Activated CD4-positive, alpha-beta T cell treated with anti-CD3 and anti-CD28 coated beads for 24 hours (primary cell): ENCODE data around the gene UNKL.

Experiments
- DNase-seq, 2 donors: peaks; one replicate each; pipeline ENCODE4 v3.0.0-alpha.2; 2020; ENCODE audit warnings: low read depth in 2 of 2

UNKL gene

GRCh38 chr16:1351582-1352362 is 62.7 kb downstream of the UNKL start, which contains the start of the genes GNPTG and TSR3:
GNPTG (plus strand) TSS chr16:1351931; CDS start chr16:1351966, 35 bp downstream.
TSR3 (minus strand) TSS chr16:1351878; CDS start chr16:1351804, 74 bp downstream.
- DNase-seq: peak; percentile 71 to 74

DNA sequence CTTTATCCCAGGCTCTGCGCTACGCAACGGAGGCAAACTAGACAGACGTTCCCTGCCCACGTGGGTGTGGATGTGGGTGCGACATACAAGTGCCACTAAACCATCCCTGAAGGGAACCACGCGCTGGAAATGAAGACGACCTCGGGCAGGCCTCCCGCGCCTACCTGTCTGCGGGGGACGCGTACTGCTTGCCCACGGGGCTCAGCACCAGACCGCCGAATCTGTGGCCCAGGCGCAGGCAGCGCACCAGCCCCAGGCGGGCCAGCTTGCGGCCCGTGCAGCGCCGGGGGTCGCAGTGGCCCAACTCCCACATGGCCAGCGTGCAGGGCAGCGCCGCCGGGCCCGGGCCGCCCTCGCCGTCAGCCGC is 63.3 kb downstream of the UNKL start:
- DNase-seq: no peak

- no peak for DNase-seq
These were observed 63.8 kb downstream of the UNKL start for GRCh38 chr16:1350691-1351090.

DNA sequence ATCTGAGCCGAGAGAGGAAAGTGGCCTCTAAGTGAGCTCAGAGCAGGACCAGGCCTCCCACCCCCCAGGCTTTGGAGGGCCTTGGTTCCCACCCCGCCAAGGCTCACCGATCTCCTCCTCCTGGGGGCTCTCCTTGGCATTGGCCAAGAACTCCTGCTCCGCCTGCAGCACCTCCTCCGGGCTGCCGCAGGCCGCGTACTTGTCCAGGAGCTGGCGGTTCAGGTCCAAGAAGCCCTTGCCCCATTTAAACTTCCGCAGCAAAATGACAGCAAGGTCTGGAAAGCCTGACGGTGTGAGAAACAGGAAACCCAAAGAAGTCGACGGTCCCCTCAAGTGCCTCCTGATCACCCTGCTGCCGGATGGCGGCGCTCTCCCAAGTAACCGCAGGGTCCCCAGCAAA is 64.6 kb downstream of the UNKL start:
- DNase-seq: no peak

DNA sequence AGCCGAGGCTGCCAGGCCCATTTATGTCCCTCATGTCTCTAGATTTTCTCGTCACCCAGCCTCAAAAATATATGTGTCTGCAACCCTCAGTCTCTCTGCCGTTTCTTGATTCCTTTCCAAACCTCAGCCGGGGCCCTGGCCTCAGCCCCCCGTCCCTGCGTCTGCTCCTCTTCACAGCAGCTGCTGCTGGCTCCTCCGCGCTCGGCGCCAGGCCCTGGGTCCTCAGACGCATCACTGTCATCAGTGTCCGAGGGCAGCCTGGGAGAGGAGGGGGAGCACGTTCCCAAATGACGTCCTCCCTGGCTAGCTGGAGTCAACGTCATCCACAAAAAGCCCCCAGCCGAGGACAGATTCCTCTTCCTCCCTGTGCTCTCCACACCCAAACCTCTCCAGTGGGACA is 65.2 kb downstream of the UNKL start:
- no peak for DNase-seq

- no peak for DNase-seq
These were observed 65.6 kb downstream of the UNKL start for GRCh38 chr16:1348926-1349325.

- no peak for DNase-seq
These were observed 66.1 kb downstream of the UNKL start for GRCh38 chr16:1348441-1348840.

DNA sequence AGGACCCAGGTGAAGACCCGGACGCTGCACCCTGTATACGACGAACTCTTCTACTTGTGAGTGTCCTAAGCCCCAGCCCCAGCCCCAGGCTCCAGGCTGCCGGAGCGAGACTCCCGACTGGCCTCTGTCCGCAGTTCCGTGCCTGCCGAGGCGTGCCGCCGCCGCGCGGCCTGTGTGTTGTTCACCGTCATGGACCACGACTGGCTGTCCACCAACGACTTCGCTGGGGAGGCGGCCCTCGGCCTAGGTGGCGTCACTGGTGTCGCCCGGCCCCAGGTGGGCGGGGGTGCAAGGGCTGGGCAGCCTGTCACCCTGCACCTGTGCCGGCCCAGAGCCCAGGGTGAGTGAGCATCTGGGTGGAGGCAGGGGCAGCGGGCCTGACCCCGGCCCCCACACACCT is 66.5 kb downstream of the UNKL start:
- no peak for DNase-seq

DNA sequence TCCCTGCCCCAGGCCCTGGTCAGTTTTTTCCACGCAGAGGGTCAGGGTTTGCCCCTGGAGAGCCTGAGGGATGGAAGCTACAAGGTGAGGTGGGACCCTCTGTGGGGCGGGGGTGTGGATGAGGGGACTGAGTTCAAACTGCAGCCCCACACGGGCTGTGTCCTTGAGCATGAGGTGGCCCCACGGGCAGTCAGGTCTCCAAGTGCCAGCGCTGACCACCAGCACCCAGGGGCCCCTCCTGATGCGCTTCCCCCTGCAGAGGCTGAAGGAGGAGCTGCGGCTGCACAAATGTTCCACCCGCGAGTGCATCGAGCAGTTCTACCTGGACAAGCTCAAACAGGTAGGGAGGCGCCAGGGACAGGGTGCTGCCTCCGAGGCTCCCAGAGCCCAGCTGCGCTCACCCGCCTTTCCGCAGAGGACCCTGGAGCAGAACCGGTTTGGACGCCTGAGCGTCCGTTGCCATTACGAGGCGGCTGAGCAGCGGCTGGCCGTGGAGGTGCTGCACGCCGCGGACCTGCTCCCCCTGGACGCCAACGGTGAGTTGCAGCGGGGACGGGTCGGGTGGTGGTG is 67.1 kb downstream of the UNKL start:
- DNase-seq: no peak

DNA sequence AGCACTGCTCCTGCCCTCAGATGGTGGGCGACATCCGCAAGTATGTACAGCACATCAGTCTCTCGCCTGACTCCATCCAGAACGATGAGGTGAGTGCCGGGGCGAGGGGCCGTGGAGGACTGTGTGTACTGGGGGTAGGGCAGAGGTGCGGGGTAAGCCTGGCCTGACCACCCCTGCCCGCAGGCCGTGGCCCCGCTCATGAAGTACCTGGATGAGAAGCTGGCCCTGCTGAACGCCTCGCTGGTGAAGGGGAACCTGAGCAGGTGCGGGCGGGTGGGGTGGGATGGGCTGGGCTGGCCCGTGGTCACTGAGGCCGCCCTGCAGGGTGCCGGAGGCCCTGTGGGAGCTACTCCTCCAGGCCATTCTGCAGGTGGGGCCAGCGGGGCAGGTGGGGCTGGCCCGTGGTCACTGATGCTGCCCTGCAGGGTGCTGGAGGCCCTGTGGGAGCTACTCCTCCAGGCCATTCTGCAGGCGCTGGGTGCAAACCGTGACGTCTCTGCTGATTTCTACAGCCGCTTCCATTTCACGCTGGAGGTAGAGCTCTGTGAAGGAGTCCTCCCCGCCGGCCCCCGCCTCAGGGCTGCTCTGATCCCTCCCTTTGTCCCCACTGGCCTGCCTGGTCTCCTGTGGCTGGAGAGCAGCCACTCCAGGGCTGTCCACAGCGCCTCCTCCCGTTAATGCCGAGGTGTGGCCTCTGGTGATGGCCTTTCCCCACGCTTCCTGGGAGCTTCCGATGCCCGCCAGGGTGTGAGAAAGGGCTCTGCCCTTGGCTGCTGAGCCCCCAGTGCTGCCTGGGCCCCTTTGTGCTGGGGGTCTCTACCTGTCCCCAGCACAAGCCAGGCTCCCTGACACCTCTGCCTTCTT is 67.8 kb downstream of the UNKL start:
- no peak for DNase-seq

DNA sequence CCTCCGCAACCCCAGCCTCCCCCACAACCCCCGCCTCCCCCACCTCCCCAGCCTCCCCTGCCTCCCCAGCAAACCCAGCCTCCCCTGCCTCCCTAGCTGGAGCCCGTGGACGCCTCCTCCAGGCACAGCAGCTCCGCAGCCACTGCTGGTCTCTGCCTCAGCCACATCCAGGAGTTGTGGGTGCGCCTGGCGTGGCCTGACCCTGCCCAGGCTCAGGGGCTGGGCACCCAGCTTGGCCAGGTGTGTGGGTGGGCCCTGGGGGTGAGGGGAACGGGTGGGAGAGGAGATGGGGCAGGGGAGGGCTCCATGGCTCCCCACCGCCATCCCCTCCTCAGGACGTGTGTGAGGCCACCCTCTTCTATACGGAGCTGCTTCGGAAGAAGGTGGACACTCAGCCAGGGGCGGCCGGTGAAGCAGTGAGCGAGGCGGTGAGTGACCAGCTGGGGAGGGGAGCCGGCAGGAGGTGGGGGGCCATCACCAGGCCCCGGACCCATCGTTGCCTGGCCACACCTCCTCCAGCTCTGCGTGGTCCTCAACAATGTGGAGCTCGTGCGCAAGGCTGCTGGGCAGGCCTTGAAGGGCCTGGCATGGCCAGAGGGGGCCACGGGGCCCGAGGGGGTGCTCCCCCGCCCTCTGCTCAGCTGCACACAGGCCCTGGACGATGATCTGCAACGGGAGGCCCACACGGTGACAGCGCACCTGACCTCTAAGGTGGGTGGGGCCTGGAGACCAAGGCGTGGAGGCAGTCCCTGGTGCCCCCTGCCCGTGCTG is 68.7 kb downstream of the UNKL start:
- DNase-seq: no peak

DNA sequence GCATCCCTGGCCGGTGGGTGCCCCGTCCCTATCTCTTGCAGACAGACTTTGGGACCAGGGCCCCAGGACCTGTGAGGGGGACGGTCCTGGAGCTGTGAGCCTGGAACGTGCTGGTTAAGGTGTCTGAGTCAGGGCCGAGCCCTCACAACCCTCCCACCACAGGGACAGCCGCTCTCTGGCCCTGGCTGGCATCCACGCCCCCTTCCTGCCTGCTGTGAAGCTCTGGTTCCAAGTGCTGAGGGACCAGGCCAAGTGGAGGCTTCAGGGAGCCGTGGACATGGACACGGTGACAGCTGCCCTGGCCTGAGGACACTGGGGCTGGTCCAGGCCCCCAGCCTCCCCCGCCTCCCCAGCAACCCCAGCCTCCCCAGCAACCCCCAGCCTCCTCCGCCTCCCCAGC is 69.4 kb downstream of the UNKL start:
- no peak for DNase-seq

GRCh38 chr16:1344499-1344898 is 70.0 kb downstream of the UNKL start:
- DNase-seq: no peak

DNA sequence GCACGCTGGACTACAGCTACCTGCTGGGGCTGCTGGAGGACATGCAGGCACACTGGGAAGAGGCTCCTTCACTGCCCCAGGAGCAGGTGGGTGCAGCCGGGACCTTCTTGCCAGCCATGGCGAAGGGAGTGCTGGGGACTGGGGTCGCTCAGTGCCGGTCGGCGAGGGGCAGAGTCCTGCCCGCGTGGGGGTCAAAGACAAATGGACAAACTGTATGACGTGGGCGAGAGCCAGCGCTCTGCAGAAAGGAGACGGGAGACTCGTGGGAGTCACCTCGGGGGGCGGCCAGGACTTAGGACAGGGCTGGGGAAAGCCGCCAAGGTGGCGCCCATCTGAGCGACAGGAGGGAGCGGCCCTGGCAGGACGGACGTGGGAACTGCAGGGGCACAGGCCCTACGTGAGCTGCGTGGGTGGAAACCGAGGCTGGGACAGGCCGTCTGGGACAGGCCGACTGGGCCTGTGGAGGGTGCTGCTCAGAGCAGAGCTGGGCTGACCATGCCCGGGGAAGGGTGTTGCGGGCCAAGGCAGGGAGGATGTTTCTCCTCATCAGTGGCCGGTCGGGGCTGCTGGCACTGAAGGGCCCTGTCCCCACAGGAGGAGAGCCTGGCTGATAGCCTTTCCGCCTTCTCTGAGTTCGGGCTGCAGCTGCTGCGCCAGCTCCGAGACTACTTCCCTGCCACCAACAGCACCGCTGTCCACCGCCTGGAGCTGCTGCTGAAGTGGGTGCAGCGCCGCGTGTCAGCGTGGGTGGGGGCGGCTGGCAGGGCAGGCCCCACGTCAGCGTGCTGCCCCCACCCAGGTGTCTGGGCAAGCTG is 70.9 kb downstream of the UNKL start:
- DNase-seq: no peak

DNA sequence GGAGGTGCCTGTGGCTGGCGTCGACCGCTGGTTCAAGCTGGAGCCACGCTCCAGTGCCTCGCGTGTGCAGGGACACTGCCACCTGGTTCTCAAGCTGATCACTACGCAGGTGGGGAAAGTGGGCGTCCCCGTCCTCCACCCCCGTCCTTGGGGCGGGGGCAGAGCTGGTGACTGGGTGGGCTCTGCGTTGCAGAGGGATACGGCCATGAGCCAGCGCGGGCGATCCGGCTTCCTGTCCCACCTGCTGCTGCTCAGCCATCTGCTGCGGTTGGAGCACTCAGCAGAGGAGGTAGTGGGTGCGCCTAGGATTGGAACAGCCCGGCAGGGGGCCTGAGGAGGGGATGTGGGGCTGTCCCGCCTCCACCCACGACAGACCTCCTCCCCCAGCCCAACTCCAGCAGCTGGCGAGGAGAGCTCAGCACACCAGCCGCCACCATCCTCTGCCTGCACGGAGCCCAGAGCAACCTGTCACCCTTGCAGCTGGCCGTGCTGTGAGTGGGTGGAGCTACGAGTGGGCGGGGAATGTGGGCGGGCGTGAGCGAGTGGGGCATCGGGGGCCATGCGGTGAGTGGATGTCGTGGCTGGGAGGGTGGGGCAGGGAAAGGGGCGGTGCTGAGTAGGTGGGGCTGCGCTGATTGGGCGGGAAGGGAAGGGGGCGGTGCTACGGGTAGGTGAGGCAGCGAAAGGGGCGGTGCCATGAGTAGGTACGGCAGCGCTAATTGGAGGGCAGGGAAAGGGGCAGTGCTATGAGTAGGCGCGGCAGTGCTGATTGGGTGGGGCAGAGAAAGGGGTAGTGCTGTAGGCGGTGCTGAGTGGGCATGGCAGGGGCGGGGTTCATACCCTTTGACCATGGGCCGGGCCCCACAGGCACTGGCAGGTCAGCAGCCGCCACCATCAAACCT is 71.7 kb downstream of the UNKL start:
- peak; percentile 82 to 90 for DNase-seq

DNA sequence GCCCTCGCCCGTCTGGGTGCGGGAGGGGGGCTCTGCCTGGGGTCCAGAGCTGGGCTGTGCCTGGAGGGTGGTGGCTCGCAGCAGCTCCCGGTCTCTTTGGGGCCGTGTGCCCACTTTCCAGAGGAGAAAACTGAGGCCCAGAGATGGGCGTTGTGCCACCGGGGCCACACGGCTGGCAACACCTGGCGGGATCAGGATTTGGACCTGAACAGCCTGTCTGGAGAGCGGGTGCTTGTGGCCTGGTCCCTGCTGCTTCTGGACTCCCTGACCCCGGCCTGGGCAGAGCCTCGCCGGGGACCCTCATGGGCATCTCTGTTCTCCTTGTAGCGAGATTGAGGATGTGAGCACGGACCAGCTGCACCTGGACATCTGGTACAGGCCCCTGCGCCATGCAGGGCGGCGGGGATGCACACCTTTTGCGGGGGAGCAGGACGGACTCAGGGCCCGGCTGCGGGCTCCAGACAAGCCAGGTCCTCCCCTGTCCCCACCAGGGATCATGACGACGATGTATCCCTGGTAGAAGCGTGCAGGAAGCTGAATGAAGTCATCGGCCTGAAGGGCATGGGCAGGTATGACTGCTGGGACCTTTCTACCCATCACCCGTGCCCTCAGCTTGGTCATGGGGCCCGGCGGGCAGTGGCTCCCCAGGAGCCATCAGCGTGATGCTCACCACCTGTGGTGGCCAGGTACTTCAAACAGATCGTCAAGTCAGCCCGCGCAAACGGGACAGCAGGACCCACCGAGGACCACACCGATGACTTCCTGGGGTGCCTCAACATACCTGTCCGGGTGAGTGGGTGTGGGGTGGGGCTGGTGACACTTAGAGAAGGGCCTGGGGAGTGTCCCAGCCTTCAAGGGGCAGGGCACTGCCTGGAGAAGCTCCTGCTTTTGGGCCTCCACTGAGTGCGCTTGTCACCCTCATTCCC is 72.7 kb downstream of the UNKL start:
- DNase-seq: no peak

DNA sequence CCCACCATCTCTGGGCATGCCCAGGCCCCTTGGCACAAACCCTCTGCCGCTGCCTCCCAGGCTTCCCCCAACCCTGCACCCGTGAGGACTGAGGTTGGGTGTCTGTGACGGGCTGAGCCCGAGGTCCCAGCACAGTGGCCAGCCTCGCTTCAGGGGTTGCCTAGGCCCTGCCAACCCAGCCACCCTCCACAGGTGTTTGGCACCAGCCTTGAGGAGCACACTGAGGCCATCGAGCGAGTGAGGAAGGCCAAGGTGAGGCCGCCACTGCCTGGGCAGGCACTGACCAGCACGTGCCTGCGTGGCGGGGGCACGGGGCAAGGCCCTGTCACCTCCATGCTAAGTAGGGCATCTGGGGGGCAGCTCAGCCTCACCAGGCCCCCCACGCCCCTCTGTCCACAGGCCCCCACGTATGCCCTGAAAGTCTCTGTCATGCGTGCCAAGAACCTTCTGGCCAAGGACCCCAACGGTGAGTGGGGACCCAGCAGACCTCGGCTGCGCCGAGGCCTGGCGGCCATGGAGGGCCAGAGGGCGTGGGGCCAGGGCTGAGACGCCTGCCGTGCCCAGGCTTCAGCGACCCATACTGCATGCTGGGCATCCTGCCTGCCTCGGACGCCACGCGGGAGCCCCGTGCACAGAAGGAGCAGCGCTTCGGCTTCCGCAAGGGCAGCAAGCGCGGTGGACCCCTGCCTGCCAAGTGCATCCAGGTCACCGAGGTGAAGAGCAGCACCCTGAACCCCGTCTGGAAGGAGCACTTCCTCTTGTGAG is 73.6 kb downstream of the UNKL start:
- DNase-seq: no peak
